ENCODE data around the gene PRSS57. TPM values are rescaled to one million over a fixed set of nuclear protein-coding genes. Genes with fewer than 3 reads are reported as not detected.

Gene PRSS57
- total RNA-seq, 2 experiments from 2014 or later: not detected

DNA sequence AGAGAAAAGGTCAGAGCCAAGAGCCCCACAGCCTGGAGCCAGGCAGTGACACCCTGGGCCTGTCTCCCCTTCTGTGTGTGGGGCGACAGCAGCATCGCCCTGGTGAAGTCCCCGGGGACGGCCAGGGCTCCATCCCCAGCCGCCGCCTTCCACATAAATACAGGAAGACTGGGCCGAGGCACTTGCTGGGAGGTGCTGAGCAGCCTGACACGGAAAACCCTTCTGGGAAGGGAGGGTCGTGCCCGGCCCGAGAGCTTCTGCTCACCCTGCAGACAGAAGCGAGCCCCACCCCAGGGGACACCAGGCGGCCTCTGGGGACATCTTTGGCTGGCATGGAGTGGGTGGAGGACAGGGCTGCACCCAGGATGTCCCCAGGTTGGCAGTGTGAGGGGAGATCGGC is 50.5 kb downstream of the PRSS57 start:
- TF ChIP-seq, protein P1, sequence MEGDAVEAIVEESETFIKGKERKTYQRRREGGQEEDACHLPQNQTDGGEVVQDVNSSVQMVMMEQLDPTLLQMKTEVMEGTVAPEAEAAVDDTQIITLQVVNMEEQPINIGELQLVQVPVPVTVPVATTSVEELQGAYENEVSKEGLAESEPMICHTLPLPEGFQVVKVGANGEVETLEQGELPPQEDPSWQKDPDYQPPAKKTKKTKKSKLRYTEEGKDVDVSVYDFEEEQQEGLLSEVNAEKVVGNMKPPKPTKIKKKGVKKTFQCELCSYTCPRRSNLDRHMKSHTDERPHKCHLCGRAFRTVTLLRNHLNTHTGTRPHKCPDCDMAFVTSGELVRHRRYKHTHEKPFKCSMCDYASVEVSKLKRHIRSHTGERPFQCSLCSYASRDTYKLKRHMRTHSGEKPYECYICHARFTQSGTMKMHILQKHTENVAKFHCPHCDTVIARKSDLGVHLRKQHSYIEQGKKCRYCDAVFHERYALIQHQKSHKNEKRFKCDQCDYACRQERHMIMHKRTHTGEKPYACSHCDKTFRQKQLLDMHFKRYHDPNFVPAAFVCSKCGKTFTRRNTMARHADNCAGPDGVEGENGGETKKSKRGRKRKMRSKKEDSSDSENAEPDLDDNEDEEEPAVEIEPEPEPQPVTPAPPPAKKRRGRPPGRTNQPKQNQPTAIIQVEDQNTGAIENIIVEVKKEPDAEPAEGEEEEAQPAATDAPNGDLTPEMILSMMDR (IDR thresholded peaks at IDR 0.05): no peak
- Histone ChIP-seq H3K4me3 (ENCODE audit: low read length) (no peak overlapping the region), H3K4me1 (ENCODE audit: insufficient read depth, low read length) (peaks cover 9% of the 10 kb centered on the region), H3K27me3 (ENCODE audit: control insufficient read depth in 1 of 2, insufficient read depth in 2 of 2, low read length in 2 of 2) (no peaks in the 10 kb centered on the region), H3K9me3 (ENCODE audit: control insufficient read depth in 1 of 2, insufficient read depth in 1 of 2, low read length in 2 of 2) (no peaks in the 10 kb centered on the region), H3K27ac (ENCODE audit: low read depth in 1 of 2, low read length in 2 of 2) (no peak overlapping the region), H3K36me3 (ENCODE audit: insufficient read depth, low read length) (peaks cover 32% of the 10 kb centered on the region)
- intact Hi-C loops (cut with DNase I, micrococcal nuclease): no loop called here
- H3K4me3 Mint-ChIP-seq: no peak overlapping the region
- DNase-seq: no peak
- no peak overlapping the region for H3K27ac Mint-ChIP-seq
- no peaks in the 10 kb centered on the region for H3K27me3 Mint-ChIP-seq
- CTCF ChIA-PET: interaction anchor here (0.7 kb wide), 1 partner anchor 10 kb away, joined by 3 read pairs; no protein-coding TSS in a partner anchor
- no peaks in the 10 kb centered on the region for H3K4me1 Mint-ChIP-seq (ENCODE audit: low read depth)
- ATAC-seq (ENCODE audit: poor library complexity): no peak
- H3K36me3 Mint-ChIP-seq (ENCODE audit: low read depth): peaks cover 24% of the 10 kb centered on the region
- H3K9me3 Mint-ChIP-seq: no peaks in the 10 kb centered on the region
- POLR2A ChIA-PET: no interaction called here

DNA sequence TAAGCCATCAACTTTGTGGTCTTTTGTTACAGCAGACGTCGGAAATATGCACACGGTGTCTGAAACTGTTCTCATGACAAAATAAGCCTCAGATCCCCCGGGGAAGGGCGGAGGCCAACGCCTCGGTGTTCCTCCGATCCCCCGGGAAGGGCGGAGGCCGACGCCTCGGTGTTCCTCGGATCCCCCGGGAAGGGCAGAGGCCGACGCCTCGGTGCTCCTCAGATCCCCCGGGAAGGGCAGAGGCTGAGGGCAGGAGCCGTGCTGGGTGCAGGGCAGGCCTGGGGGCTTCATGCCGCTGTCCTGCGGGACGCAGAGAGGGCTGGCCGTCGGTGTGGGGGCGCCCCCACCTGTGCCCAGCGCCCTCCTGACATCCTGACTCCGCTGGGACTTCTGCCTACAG is 50.9 kb downstream of the PRSS57 start:
- ATAC-seq (ENCODE audit: poor library complexity) (no peak), DNase-seq (no peak)
- Histone ChIP-seq H3K36me3 (ENCODE audit: insufficient read depth, low read length) (peaks cover 29% of the 10 kb centered on the region), H3K4me1 (ENCODE audit: insufficient read depth, low read length) (peaks cover 11% of the 10 kb centered on the region), H3K4me3 (ENCODE audit: low read length) (no peak overlapping the region), H3K27ac (ENCODE audit: low read depth in 1 of 2, low read length in 2 of 2) (no peak overlapping the region), H3K9me3 (ENCODE audit: control insufficient read depth in 1 of 2, insufficient read depth in 1 of 2, low read length in 2 of 2) (no peaks in the 10 kb centered on the region), H3K27me3 (ENCODE audit: control insufficient read depth in 1 of 2, insufficient read depth in 2 of 2, low read length in 2 of 2) (no peaks in the 10 kb centered on the region)
- no peaks in the 10 kb centered on the region for H3K9me3 Mint-ChIP-seq
- no peak overlapping the region for H3K27ac Mint-ChIP-seq
- ChIA-PET POLR2A (no interaction called here), CTCF (no interaction called here)
- TF ChIP-seq, protein P1 (IDR thresholded peaks at IDR 0.05): no peak
- peaks cover 3% of the 10 kb centered on the region for H3K4me1 Mint-ChIP-seq (ENCODE audit: low read depth)
- peaks cover 24% of the 10 kb centered on the region for H3K36me3 Mint-ChIP-seq (ENCODE audit: low read depth)
- no peaks in the 10 kb centered on the region for H3K27me3 Mint-ChIP-seq
- H3K4me3 Mint-ChIP-seq: no peak overlapping the region
- intact Hi-C loops (cut with DNase I, micrococcal nuclease): no loop called here

DNA sequence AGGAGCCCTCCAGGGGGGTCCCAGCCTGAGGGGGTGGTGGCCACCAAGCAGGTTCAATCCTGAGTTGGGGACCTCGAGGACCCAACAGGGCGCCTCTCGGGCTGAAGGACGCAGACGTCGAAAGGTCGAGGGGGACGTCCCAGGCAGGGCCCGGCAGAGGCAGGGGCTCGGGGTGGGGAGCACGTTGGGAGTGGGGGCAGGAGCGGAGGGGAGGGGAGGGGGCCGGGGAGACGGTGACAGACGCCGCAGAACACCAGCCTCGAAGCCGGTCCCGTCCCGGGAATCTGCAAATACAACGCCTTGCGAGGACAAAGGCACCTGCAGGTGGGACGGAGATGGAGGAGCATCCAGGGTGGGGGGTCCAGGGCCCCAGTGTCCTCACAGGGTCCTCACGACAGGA is 51.5 kb downstream of the PRSS57 start:
- ATAC-seq (ENCODE audit: poor library complexity) (no peak), DNase-seq (no peak)
- peaks cover 23% of the 10 kb centered on the region for H3K36me3 Mint-ChIP-seq (ENCODE audit: low read depth)
- no peak overlapping the region for H3K4me3 Mint-ChIP-seq
- intact Hi-C loops (cut with DNase I, micrococcal nuclease): no loop called here
- Histone ChIP-seq H3K9me3 (ENCODE audit: control insufficient read depth in 1 of 2, insufficient read depth in 1 of 2, low read length in 2 of 2) (no peaks in the 10 kb centered on the region), H3K27ac (ENCODE audit: low read depth in 1 of 2, low read length in 2 of 2) (no peak overlapping the region), H3K4me1 (ENCODE audit: insufficient read depth, low read length) (peaks cover 17% of the 10 kb centered on the region), H3K27me3 (ENCODE audit: control insufficient read depth in 1 of 2, insufficient read depth in 2 of 2, low read length in 2 of 2) (no peaks in the 10 kb centered on the region), H3K4me3 (ENCODE audit: low read length) (no peak overlapping the region), H3K36me3 (ENCODE audit: insufficient read depth, low read length) (peaks cover 22% of the 10 kb centered on the region)
- no peak overlapping the region for H3K27ac Mint-ChIP-seq
- no peaks in the 10 kb centered on the region for H3K27me3 Mint-ChIP-seq
- CTCF ChIA-PET: no interaction called here
- H3K9me3 Mint-ChIP-seq: no peaks in the 10 kb centered on the region
- POLR2A ChIA-PET: no interaction called here
- H3K4me1 Mint-ChIP-seq (ENCODE audit: low read depth): peaks cover 6% of the 10 kb centered on the region
- TF ChIP-seq, protein P1 (IDR thresholded peaks at IDR 0.05): no peak
